SU-DHL-6 (cell line): ENCODE measurements around the gene CHP2.
A peak's percentile ranks its signal among the peaks of the same experiment; 100 is the strongest.

ENCODE experiments used
- H2AFZ ChIP-seq: fragments of 200-600 bp; sonication (generic); 2 replicates; pipeline ENCODE4 v1.6.1; 2014; ENCODE audit warnings: low read depth, mild to moderate bottlenecking, moderate library complexity, mixed read lengths, antibody characterized with exemption, low read length; ENCODE audit not compliant: severe bottlenecking
- H3F3A ChIP-seq: fragments of 200-600 bp; shearing (Covaris generic); 2 replicates; pipeline ENCODE4 v1.6.0; 2016; ENCODE audit warnings: antibody characterized with exemption, mild to moderate bottlenecking; ENCODE audit not compliant: insufficient read depth
- H3K27ac ChIP-seq: fragments of 200-600 bp; sonication (generic); 2 replicates; pipeline ENCODE4 v1.5.1; 2016; ENCODE audit warnings: low read depth, mild to moderate bottlenecking, low read length, moderate library complexity, mixed read lengths
- H3K27me3 ChIP-seq: fragments of 200-600 bp; sonication (generic), shearing (Covaris generic); 2 replicates; pipeline ENCODE4 v1.6.0; 2014; ENCODE audit warnings: mild to moderate bottlenecking, low read length
- H3K36me3 ChIP-seq: fragments of 200-600 bp; sonication (generic); 2 replicates; pipeline ENCODE4 v1.6.1; 2014; ENCODE audit warnings: mild to moderate bottlenecking, low read length, mixed read lengths
- H3K4me2 ChIP-seq: fragments of 300-600, 200-600 bp; shearing (Covaris generic), sonication (generic); 2 replicates; pipeline ENCODE4 v1.6.0; 2014; ENCODE audit warnings: low read length, low read depth, mild to moderate bottlenecking; ENCODE audit not compliant: poor library complexity, severe bottlenecking
- H3K4me3 ChIP-seq: fragments of 200-600 bp; sonication (generic); 2 replicates; pipeline ENCODE4 v1.5.1; 2014; ENCODE audit warnings: antibody characterized with exemption, low read length, mild to moderate bottlenecking, mixed read lengths; ENCODE audit not compliant: insufficient read depth, poor library complexity, severe bottlenecking
- H3K79me2 ChIP-seq: fragments of 200-600 bp; sonication (generic); 2 replicates; pipeline ENCODE4 v1.6.1; 2014; ENCODE audit warnings: mild to moderate bottlenecking, low read length, moderate library complexity; ENCODE audit not compliant: insufficient read depth
- H3K9ac ChIP-seq: fragments of 200-600 bp; sonication (generic); 2 replicates; pipeline ENCODE4 v1.7.0; 2014; ENCODE audit warnings: mild to moderate bottlenecking, low read length
- H3K9me2 ChIP-seq: fragments of 200-600 bp; sonication (generic); replicated peaks from 2 replicates; pipeline ENCODE4 v1.6.1; 2014; ENCODE audit warnings: low read length; ENCODE audit not compliant: insufficient read depth
- H3K9me3 ChIP-seq: fragments of 200-600 bp; sonication (generic); 2 replicates; pipeline ENCODE4 v1.6.1; 2014; ENCODE audit warnings: low read length, mixed read lengths; ENCODE audit not compliant: insufficient read depth
- H4K20me1 ChIP-seq: fragments of 200-600 bp; sonication (generic); 2 replicates; pipeline ENCODE4 v1.6.1; 2014; ENCODE audit warnings: low read depth, mild to moderate bottlenecking, antibody characterized with exemption, low read length, moderate library complexity, mixed read lengths
- CTCF ChIP-seq: fragments of 200-600 bp; sonication (generic); IDR thresholded peaks from one replicate; pipeline ENCODE4 v1.5.1; 2017; ENCODE audit warnings: antibody characterized with exemption, mild to moderate bottlenecking, low read length, moderate library complexity; ENCODE audit not compliant: insufficient read depth, poor library complexity, severe bottlenecking
- EZH2phosphoT487 ChIP-seq: fragments of 200-600 bp; sonication (generic), shearing (Covaris generic); conservative IDR thresholded peaks from 2 replicates; pipeline ENCODE4 v1.6.1; 2018; ENCODE audit warnings: mild to moderate bottlenecking, antibody characterized with exemption, low read length, moderate library complexity, mixed read lengths

Gene CHP2

DNA sequence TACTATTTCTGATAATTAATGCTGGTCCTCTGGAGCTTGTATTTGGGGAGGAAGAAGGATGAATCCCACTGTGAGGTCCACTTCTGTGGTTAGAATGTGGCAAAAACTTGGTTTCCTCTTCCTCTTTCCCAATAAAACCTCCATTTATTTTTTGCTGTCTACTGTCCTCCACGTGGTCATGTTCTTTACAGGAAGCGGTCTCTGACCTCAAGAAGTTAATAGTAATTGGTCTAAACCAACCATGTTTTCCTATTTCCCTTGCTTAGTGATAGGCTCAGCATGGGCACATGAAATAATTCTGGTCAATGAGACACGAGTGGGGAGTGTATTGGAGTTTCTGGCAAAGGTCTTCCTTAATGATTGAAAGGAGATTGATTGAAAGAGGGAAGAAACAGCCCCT, 33.9 kb downstream of the CHP2 start:
- H3K27me3 ChIP-seq = no peaks in the 10 kb centered on the region
- no peaks in the 10 kb centered on the region for H3K9me2 ChIP-seq
- no peaks in the 10 kb centered on the region for H3K9me3 ChIP-seq
- H3K79me2 ChIP-seq = no peaks in the 10 kb centered on the region
- TF ChIP-seq EZH2phosphoT487 (no peak), CTCF (no peak)
- no peaks in the 10 kb centered on the region for H3F3A ChIP-seq
- no peak overlapping the region for H3K4me3 ChIP-seq
- H3K9ac ChIP-seq = no peak overlapping the region
- H3K36me3 ChIP-seq = no peaks in the 10 kb centered on the region
- H3K27ac ChIP-seq = no peak overlapping the region
- no peaks in the 10 kb centered on the region for H4K20me1 ChIP-seq
- H2AFZ ChIP-seq = no peak overlapping the region
- H3K4me2 ChIP-seq = no peak overlapping the region

DNA sequence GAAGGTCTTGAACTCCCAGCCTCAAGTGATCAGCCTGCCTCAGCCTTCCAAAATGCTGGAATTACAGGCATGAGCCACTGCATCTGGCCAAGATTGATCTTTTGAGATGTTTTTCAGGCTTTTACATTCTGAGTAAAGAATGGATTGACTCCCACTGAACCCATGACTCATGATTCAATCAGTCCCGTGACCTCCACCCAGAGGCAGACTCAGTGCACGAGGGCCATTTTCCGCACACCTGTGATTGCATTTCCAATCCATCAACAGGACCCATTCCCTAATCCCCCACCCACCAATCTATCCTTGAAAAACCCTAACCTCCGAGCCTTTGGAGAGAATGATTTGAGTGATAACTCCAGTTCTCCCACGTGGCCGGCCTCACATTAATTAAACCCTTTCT, 40.6 kb downstream of the CHP2 start:
- Histone ChIP-seq H3K36me3 (no peaks in the 10 kb centered on the region), H3K27ac (no peak overlapping the region), H3K9ac (no peak overlapping the region), H3K4me3 (no peak overlapping the region), H2AFZ (no peak overlapping the region), H3K9me2 (no peaks in the 10 kb centered on the region), H3K27me3 (no peaks in the 10 kb centered on the region), H3K4me2 (no peak overlapping the region), H3F3A (no peaks in the 10 kb centered on the region), H4K20me1 (no peaks in the 10 kb centered on the region), H3K9me3 (no peaks in the 10 kb centered on the region), H3K79me2 (no peaks in the 10 kb centered on the region)
- TF ChIP-seq CTCF (no peak), EZH2phosphoT487 (no peak)

GRCh38 chr16:23796941-23797340, 42.1 kb downstream of the CHP2 start:
- Histone ChIP-seq H3K79me2 (no peaks in the 10 kb centered on the region), H3F3A (no peaks in the 10 kb centered on the region), H3K4me2 (no peak overlapping the region), H3K9me2 (no peaks in the 10 kb centered on the region), H4K20me1 (no peaks in the 10 kb centered on the region), H3K9me3 (no peaks in the 10 kb centered on the region), H3K27me3 (no peaks in the 10 kb centered on the region), H3K27ac (no peak overlapping the region), H3K9ac (no peak overlapping the region), H3K36me3 (no peaks in the 10 kb centered on the region), H2AFZ (no peak overlapping the region), H3K4me3 (no peak overlapping the region)
- TF ChIP-seq EZH2phosphoT487 = no peak
- TF ChIP-seq CTCF = no peak

GRCh38 chr16:23801378-23801777, 46.6 kb downstream of the CHP2 start:
- Histone ChIP-seq H3K4me2 (no peak overlapping the region), H2AFZ (no peak overlapping the region), H3K9me3 (no peaks in the 10 kb centered on the region), H3F3A (no peaks in the 10 kb centered on the region), H3K27ac (no peak overlapping the region), H3K9me2 (no peaks in the 10 kb centered on the region), H3K4me3 (no peak overlapping the region), H3K27me3 (no peaks in the 10 kb centered on the region), H3K9ac (no peak overlapping the region), H3K79me2 (no peaks in the 10 kb centered on the region), H4K20me1 (no peaks in the 10 kb centered on the region), H3K36me3 (no peaks in the 10 kb centered on the region)
- TF ChIP-seq EZH2phosphoT487 (no peak), CTCF (peak; percentile 34)
